HL-60/S4 (cell line): ENCODE measurements around the gene SULT1B1.

ENCODE experiments used
- in situ Hi-C: fragments of 300-500 bp; cut with MboI; formaldehyde crosslinking; loops from 2 replicates; pipeline ENCODE4 v1.14.3; 2022; ENCODE audit warnings: low sequenced_read_pairs

The SULT1B1 gene

GRCh38 chr4:69702201-69702600 is 58.2 kb downstream of the SULT1B1 start:
- in situ Hi-C loops = no loop called here

- in situ Hi-C loops = no loop called here
Observed at GRCh38 chr4:69701696-69702095, 58.7 kb downstream of the SULT1B1 start.

- in situ Hi-C loops = loop anchor here (10.0 kb wide), 1 partner anchor 177 kb away; no protein-coding TSS in a partner anchor
Observed at GRCh38 chr4:69697536-69698242, 62.7 kb downstream of the SULT1B1 start.

- in situ Hi-C loops = no loop called here
Observed at GRCh38 chr4:69689599-69689998, 70.8 kb downstream of the SULT1B1 start.

- in situ Hi-C loops = no loop called here
Observed at GRCh38 chr4:69684804-69685203, 75.6 kb downstream of the SULT1B1 start.
